GM19395 (cell line): ENCODE data around the gene MMP24.
"Not testable (repeated sequence)": the region's sequence is repeated elsewhere in the genome, so short reads cannot be mapped to it uniquely, and the experiment has no call there.

ENCODE experiments used
- ATAC-seq: cut with Tn5 transposase; IDR thresholded peaks from one replicate; pipeline ENCODE4 v1.9.1; 2021; ENCODE audit warnings: mild to moderate bottlenecking, moderate library complexity; ENCODE audit not compliant: unreplicated experiment

The MMP24 gene

DNA sequence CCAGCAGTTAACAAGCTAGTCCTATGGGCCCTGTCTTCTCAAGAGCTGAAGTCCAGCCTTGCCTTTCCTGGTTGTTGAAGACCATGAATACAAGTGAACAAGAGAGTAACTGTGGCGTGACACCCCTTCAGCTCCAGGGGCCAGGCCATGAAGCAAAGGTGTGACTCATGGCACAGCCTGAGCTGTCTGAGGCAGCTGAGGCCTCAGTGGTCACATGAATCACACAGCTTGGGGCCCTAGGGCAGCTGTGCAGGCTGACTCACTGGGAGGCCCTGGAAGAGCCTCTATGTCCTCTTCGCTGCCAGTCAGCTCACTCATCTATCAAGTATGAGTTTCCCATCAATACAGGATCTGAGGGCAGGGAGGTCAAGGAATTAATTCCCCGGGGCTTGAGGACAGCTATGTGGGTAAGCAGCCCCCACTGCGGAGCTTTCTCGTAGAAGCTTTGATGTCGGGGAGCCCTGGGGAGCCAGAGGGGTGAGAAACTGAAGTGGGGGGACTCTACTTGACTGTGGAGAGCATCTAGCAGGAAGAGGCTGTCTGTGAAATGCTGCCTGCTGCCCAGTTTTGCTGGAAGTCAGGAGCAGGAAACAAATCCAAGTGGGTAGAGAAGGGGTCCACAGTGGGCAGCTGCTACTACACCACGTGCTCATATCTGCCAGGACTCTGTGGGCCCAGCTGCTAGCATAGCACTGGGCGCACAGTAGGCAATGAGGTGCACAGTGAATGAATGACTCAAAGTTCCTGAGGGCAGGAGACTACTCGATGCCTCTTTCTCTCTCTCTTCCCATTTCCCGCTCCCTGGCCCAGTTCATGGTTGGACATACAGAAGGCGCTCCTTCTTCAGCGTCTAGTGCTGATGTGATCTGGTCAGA lies 79.4 kb downstream of the MMP24 start:
- no peak for ATAC-seq

DNA sequence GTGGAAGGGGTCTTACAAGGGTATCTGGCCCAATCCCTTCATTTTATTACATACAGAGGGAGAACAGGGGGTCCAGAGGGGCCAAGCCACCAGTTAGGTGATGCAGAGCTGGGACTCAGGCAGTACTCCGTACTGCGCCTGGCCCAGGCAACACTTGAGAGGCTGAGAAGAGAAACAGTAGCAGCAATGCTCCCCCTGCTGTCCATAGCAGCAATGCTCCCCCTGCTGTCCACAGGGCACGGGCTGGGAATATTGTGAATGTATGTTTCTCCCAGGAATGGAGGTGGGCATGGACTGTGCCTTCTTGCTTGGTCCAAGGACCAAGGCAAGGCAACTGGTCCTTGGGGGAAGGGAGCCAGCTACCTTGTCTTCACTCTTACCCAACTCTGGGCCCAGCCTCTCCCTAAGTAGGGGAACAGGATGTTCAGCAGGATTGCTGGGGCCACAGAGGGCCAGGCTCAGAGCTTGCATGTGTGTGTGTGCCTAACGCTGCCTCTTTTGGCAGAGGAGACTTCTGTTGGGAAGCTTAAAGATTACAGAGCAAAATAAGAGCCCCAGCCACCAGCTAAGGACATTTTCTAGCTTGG lies 80.5 kb downstream of the MMP24 start:
- no peak for ATAC-seq

DNA sequence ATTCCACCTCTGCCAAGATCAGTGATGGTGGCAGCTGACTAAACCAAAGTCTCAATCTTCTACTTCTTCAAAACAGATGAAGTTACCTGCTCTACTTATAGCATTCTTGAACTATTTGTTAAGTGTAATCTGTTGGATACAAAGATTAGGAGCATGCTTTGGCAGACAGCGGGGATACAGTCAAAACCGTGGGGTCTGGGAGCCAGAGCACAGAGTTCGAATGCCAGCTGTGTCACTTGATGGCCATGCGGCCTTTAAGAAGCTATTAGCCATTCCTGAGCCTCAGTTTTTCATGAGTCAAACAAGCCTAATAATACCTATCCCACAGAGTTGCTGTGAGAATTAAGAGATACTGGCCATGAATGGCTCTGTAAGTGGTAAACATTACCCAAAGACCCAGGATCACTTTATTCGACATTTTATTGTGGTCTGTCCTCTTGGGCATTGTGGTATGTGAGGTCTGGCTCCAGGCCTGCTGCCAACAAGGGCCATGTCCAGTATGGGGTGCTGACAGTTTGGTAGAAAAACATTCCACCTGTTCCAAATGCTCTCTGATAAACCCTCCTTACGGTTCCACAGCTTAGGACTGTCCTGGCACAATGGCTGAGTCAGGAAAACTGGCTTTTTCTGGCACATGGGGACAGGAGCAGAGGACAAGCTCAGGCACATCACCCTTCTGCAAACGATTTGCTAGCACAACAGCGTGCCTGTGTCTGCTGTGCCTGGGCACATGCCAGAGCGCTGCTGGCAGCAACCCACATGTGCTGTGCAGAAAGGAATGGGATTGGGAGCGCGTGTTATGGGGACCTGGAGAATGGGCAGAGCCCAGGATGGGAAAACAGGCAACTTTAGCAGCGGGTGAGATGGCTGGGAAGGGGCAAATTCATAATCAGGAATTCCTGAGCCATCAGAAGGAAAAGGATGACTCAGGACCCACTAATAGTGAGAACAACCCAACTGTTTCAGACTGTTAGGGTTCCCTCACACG lies 81.5 kb downstream of the MMP24 start:
- no peak for ATAC-seq

DNA sequence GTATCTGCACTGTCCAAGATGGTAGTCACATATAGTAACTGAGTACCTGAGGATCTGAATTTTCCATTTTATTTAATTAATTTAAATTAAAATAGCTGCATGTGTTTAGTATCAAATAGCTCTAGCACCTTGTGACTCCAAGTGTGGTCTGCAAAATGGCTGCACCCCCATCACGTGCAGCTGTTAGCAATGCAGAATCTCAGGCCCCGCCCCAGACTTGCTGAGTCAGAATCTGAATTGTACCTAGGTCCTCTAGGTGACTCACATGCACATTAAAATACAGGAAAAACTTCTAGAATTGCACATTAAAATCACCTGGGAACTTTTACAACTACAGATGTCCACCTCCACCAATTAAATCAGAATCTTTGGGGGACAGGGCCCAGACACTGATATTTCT lies 84.9 kb downstream of the MMP24 start:
- ATAC-seq, result no peak

DNA sequence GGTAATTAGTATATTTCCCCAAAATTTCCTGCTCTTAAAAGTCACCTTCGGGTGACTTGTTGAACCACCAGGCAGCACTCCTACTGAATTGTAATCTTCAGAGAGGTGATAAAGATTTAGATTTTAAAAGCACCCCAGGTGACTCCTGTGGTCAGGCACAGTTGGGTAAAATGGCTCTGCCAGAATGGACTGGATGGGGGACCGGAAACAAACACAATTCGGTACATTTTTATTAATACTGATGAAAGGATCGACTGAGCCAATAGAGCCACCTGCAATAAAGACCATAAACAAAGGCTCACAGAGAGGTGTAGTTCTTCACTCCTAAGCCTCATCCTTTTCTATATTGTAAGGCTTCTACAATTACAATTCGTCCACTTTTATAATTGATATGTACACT lies 85.3 kb downstream of the MMP24 start:
- no peak for ATAC-seq

DNA sequence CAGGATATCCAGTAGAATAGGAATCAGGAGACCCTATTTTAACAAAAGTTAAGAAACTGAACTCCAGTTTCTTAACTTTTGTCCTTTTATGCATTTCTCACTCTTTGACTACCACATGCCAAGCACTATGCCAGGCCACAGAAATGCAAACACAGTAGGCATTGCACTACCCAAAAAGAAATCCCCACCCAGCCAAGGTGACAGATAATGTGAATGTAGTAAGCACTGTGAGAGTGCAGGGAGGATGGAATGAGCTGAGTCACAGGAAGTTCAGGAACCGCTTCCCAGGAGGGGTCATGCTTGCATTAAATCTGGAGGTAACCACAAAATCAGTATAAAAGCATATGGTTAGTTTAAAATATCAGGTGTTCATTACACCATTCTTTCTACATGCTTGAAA lies 85.8 kb downstream of the MMP24 start:
- no peak for ATAC-seq

DNA sequence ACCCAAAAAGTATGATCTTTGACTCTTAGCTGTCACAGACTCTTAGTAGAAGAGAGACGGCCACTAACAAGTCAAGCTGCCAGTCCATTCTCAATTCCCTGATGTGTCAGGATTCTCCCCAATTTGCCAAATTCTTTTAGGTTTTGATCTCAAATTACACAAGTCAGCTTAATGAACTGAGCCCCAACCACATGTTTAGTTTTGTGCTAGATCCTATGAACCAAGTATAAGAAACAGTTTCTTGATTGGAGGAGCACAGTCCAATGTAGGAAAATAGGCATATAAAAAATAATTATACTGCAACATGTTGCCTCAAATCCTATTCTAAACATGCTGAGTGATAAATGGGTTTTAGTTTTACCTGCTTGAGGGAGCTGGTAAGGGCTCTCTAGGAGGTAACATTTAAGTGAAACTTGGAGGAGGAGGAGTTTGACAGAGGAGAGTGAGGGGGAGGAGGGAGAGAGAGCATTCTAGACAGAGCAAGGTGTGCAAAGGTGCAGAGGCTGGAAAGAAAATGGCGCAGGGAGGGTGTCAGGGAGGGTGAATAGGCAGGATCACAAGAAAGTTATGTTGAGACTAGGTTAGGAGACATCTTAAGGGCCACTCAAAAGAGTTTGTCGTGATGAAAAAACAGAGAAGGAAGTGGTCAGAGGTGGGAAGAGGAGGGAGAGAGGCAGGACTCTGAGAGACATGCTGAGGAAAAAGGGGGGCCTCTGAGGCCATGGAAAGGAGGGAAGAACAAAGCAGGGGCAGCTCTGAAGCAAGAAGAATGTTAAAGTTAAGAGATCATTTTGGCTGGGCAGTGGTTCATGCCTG lies 88.5 kb downstream of the MMP24 start:
- ATAC-seq, result no peak

DNA sequence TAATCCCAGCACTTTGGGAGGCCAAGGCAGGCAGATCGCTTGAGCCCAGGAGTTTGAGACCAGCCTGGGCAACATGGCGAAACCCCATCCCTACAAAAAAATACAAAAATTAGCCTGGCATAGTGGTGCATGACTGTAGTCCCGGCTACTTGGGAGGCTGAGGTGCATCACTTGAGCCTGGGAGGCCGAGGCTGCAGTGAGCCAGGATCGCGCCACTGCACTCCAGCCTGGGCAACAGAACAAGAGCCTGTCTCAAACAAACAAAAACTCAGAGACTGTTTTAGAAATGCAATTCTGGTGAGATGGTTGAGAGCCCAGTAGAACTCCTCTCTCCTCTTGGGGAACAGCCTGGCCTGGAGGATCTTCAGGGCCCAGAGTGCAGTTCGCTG lies 89.1 kb downstream of the MMP24 start:
- ATAC-seq, result not testable (repeated sequence)

DNA sequence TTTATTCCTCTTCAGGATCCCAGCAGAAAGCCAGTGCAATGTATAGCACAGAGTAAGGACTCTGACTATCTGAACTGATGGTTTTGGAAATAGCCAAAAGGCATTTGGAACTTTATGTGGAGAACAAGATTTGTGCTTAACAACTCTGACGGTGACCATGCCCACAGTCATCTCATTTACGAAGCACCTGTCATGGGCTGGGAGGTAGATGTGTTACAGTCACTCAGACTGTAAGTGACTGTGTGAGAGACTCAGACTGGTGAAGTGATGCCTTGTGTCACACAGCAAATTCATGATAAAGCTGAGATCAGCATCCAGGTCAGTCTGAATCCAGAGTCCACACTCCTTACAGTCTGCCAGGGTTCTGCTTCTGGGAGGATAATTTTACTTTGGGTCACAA lies 89.6 kb downstream of the MMP24 start:
- ATAC-seq, result no peak

DNA sequence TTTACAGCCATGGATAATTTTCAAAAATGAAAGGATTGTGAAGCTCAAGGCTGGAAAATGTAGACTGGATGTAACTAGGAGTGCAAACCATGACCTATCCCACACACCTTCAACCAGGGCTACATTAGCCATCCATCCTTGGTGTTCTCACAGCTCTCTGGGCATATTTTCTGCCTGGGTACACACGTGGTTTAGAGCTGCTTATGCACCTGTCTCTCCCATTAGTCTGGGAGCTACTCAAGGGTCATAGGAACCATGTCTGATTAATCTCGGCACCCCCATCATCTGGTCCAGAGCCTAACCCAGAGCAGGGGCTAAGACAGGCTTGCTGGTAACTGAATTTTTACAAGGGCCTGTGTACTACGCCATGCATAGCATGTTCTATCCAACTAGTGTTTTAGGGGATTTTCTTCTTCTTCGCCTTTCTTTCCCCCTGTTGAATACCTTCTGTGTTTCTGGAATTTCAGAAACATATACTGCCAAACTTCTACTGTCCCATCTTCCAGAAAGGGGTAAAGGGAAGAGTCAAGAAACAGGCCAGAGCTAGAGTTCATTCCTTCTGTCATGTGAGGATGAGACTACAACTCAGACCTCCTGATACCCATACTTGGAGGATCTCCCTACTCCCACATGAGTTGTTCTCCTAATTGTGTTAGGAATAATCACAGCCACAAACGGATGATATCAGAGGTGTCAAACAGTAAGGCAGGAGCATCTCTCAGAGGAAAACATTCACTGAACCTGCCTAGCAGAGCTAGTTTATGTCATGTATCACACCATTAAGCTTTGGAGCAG lies 91.1 kb downstream of the MMP24 start:
- ATAC-seq, result no peak

DNA sequence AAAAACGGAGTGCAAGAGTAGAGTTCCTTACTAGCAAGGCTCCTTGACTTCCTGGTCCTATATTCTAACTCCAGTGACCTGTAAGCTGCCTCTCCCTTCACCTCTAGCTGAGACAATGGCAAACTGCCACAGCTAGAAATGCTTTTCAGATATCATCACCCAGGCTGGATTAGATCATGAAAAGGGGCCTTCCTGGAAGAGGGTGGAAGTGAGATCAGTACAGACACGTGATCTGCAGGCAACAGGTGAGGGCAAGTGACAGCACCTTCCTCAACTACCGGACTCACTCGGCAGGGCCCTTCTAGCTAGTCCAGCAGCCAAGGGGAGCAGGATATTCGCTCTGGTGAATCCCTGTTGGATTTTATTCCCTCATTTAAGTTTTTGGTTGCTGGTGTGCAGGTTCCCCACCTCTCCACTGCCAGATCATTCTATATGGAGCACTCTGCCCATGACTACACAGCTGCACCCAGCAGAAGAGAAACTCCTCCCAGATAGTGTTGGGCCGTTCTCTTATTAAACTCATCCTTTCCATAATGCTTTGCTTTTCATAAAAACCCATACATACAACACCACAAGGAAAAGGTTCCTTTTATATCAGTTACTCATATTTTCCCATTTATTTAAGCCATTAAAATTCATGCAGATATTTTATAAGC lies 92.1 kb downstream of the MMP24 start:
- no peak for ATAC-seq

DNA sequence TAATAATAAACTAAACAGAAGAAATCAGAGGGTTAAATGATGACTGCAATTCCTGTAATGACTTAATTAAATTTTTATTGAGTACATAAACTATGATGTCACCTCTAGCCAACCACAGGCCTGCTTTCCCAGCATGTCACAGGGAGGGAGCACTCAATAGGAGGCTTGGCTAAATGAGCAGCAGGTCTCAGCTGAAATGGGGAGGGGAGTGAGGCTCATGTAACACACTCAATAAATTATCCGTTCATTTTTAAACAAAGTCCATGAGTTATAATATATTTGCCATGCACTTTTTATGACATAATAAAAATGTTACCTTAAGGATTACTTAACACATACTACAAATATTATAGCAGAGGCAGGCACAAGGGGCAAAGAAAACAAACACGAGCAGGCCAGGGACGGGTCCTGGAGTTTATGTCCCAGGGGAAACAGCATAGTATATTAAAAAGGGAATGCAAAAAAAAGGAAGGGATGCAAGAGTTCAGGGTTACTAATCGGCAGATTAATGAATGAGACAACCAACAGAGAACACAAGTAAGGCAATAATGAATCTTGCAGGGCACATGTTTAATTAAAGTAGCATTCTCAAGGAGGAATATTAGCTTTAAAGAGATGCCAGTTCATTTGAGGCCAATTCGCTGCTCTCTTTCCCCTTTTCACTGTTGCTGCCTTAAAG lies 92.8 kb downstream of the MMP24 start:
- ATAC-seq, result no peak

DNA sequence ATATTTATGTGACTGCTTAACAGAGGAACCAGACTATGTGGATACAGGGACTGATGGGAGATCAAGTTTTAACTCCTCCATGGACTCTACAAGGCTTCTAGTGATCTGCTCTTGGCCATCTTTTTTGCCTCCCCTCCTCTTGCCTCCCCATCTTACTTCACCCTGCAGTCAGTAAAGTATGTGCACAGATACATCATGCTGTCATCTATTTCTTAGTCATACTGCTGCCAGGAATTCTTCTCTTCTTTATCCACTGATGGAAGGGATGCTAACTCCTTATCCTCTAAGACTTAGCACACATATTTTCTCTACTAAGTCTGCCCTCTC lies 93.3 kb downstream of the MMP24 start:
- no peak for ATAC-seq

DNA sequence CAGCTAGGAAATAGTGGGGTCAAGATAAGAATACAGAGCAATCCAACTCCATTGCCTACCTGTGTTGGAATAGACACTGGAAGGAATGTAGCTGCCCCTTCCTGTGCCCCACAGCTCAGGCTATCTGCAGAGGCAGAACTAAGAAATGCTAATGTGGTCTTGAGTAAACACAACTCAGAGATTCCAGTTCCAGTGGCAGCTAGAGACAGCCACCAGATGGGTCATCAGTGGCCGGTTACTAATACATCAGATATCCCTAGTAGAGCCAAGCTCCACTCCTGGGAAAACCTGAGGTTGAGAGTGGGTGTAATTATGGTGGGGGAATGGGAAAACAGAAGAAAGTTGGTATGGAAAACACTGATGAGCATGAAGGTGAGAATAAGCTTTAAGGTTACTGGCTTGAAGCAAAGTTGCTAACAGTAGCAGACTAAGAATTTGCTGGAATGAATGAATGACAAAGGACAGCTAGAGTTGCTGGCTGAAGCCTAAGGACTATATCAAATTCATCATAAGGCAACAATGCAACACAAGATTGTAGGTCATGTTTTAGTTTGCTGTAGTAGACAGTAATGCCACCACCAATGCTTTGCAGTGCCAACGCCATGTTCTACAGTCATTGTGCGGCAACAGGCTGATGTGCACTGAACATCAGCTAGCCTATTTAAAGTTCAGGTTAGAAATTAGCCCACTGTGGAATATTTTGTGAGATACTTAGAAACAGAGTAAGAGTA lies 94.1 kb downstream of the MMP24 start:
- ATAC-seq, result no peak

DNA sequence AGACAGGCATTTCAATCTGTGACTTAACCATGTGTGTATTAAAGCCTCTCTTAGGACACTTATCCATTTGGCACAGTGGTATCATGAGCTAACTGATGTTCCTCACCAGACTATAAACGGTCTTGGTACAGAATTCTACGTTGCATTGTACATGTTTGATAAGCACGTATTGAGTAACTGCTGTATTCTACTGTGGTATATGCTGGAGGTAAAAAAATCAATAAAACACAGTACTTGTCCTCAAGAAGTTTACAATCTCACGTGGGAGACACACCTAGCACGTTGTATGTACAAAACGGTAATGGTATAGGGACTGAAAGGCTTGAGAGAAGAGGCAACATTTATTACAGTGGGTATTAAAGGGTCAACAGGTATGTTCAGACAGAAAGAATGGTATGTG lies 98.9 kb downstream of the MMP24 start:
- ATAC-seq, result no peak

DNA sequence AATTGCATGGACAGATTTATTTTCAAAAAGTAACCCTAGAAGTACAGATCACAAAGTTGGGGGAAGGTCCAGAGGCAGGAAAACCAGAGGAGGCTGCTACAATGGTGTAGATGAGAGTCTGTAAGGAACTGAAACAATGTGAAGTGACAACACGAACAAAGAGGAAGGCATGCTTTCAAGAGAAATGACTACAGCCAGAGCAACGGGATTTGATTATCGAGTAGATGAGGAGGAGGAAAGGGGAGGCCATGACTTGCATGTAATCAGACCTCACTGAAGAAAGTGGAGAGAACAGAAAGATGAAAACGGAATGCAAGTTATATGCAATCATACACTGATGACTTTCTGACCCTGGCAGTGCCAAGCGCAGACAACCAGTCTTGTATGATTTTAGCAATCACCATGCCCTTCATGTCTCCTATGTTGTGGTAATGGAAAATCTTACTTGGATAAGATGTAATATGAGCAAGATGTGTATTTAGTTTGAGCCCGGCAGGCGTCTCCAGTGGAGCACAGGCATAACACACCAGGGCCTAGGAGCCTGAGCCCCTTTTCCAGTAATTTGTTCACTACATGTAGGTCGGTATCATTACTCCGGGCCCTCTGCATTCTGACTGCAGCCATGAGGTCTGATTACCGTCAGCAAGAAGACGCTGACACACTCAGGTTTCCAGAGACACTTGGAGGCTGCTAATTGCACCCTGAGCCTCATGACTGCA lies 99.7 kb downstream of the MMP24 start:
- ATAC-seq, result no peak
